Measurements from ENCODE around the gene HOXA10.

Gene HOXA10

GRCh38 chr7:27178366-27178765 lies 4.2 kb upstream of the HOXA10 start:
- no peak for DNase-seq

GRCh38 chr7:27177795-27178320 lies 3.7 kb upstream of the HOXA10 start:
- DNase-seq = no peak

- no peak for DNase-seq
These were observed 3.1 kb upstream of the HOXA10 start for GRCh38 chr7:27176962-27177794.

- DNase-seq = no peak
These were observed 2.4 kb upstream of the HOXA10 start for GRCh38 chr7:27176524-27176845.

- no peak for DNase-seq
These were observed 1.8 kb upstream of the HOXA10 start for GRCh38 chr7:27175626-27176523.

GRCh38 chr7:27174874-27175625 lies 930 bp upstream of the HOXA10 start:
- DNase-seq = no peak

GRCh38 chr7:27173511-27173955 lies 587 bp downstream of the HOXA10 start:
- DNase-seq = peak; percentile 29

GRCh38 chr7:27172823-27173510 lies 1.2 kb downstream of the HOXA10 start:
- DNase-seq = peak; percentile 17

GRCh38 chr7:27172315-27172774 lies 1.8 kb downstream of the HOXA10 start:
- DNase-seq = peak; percentile 13

- DNase-seq = peak; percentile 13
These were observed 2.3 kb downstream of the HOXA10 start for GRCh38 chr7:27171637-27172314.

GRCh38 chr7:27171325-27171636 lies 2.8 kb downstream of the HOXA10 start:
- DNase-seq = peak; percentile 10

- DNase-seq = no peak
These were observed 3.4 kb downstream of the HOXA10 start for GRCh38 chr7:27170426-27171324.

- peak; percentile 14 for DNase-seq
These were observed 4.3 kb downstream of the HOXA10 start for GRCh38 chr7:27169658-27170425.

- DNase-seq = no peak
These were observed 5.7 kb downstream of the HOXA10 start for GRCh38 chr7:27168265-27168947.

- DNase-seq = no peak
These were observed 6.2 kb downstream of the HOXA10 start for GRCh38 chr7:27167916-27168264.

GRCh38 chr7:27166531-27167505 lies 7.3 kb downstream of the HOXA10 start:
- no peak for DNase-seq

GRCh38 chr7:27165996-27166530 lies 8.1 kb downstream of the HOXA10 start:
- no peak for DNase-seq
